Panc1 (cell line): ENCODE data around the gene P2RX2. TPM values are rescaled to one million over a fixed set of nuclear protein-coding genes. Genes with fewer than 3 reads are reported as not detected.

Source experiments
- ATAC-seq: fragments of 200-7000 bp; cut with Tn5 transposase; 2 replicates; pipeline ENCODE4 v1.9.1; 2020; ENCODE audit warnings: mild to moderate bottlenecking, moderate library complexity
- BruUV-seq: library from RNA; stranded (reverse); fragments of 400-500 nt; replicated peaks from 2 replicates; lab custom pipeline; 2021; lab: Mats Ljungman, UMichigan
- CTCF ChIA-PET: fragments of 300-600 bp; sonication (Branson Sonifier 250); formaldehyde crosslinking; loops from one replicate; lab custom pipeline; 2022; ENCODE audit warnings: antibody characterized with exemption; lab: Charles Lee
- POLR2A ChIA-PET: fragments of 300-600 bp; sonication (Branson Sonifier 250); formaldehyde crosslinking; loops from one replicate; lab custom pipeline; 2022; ENCODE audit warnings: antibody characterized with exemption; lab: Charles Lee
- DNase-seq: peaks from one replicate; pipeline ENCODE4 v3.0.0-alpha.2; 2010; ENCODE audit warnings: low read depth, low spot score
- H3K27ac ChIP-seq: 2 replicates; pipeline ENCODE4 v1.5.1; 2011; ENCODE audit warnings: mild to moderate bottlenecking, low read length, inconsistent platforms
- H3K27me3 ChIP-seq: fragments of 200-500 bp; sonication (Bioruptor generic); 2 replicates; pipeline ENCODE4 v1.6.0; 2014; ENCODE audit warnings: low read length, inconsistent platforms; ENCODE audit not compliant: control insufficient read depth, insufficient read depth
- H3K36me3 ChIP-seq: fragments of 200-500 bp; sonication (Bioruptor generic); 2 replicates; pipeline ENCODE4 v1.5.1; 2014; ENCODE audit warnings: inconsistent platforms, mild to moderate bottlenecking, low read length, moderate library complexity; ENCODE audit not compliant: control insufficient read depth, insufficient read depth
- H3K4me1 ChIP-seq: 2 replicates; pipeline ENCODE4 v1.5.1; 2011; ENCODE audit warnings: inconsistent platforms, mild to moderate bottlenecking, low read length, moderate library complexity; ENCODE audit not compliant: control insufficient read depth, insufficient read depth
- H3K4me3 ChIP-seq, 2 experiments: 2 replicates each; pipeline ENCODE4 v1.5.1; 2011 to 2012; ENCODE audit warnings: low read depth in 2 of 2, low read length in 2 of 2, mild to moderate bottlenecking in 2 of 2, inconsistent platforms in 1 of 2, moderate library complexity in 1 of 2
- H3K9me3 ChIP-seq: fragments of 200-500 bp; sonication (Bioruptor generic); 2 replicates; pipeline ENCODE4 v1.5.1; 2014; ENCODE audit warnings: low read depth, mild to moderate bottlenecking, inconsistent platforms, low read length, moderate library complexity; ENCODE audit not compliant: control insufficient read depth, insufficient read depth
- POLR2AphosphoS5 ChIP-seq: IDR thresholded peaks from 2 replicates; pipeline ENCODE4 v1.6.1; 2012; ENCODE audit warnings: mild to moderate bottlenecking, low read depth, low read length, moderate library complexity
- SIN3A ChIP-seq: IDR thresholded peaks from 2 replicates; pipeline ENCODE4 v1.6.1; 2012; ENCODE audit warnings: low read depth, mild to moderate bottlenecking, low read length, moderate library complexity, borderline replicate concordance; ENCODE audit not compliant: insufficient read depth
- TCF7L2 ChIP-seq: IDR thresholded peaks from 2 replicates; pipeline ENCODE4 v1.6.1; 2011; ENCODE audit warnings: mild to moderate bottlenecking, low read depth, low read length, inconsistent platforms
- in situ Hi-C: cut with HindIII; loops from 2 replicates; pipeline ENCODE4 v1.10.0; 2016; ENCODE audit warnings: low sequenced_read_pairs, low pct_unique_long_range_greater_than_20kb
- intact Hi-C: fragments of 100-400 bp; cut with micrococcal nuclease; formaldehyde crosslinking; loops from one replicate; pipeline ENCODE4 v1.10.0; 2022; ENCODE audit not compliant: unreplicated experiment
- total RNA-seq: library from RNA; stranded (reverse); gene quantifications from one replicate; pipeline ENCODE4 v1.2.1, GENCODE V29; 2021; ENCODE audit not compliant: unreplicated experiment
- TF ChIP-seq, protein P1 (sequence below): fragments of 450-650 bp; IDR thresholded peaks from 2 replicates; pipeline ENCODE4 v1.5.1; 2017; ENCODE audit warnings: mild to moderate bottlenecking
- TF ChIP-seq, protein P2 (sequence below), 2 experiments: IDR thresholded peaks; 2 replicates each; pipeline ENCODE4 v1.6.1; 2011 to 2012; ENCODE audit warnings: low read depth in 2 of 2, control low read depth in 1 of 2, low read length in 1 of 2, mild to moderate bottlenecking in 1 of 2, moderate library complexity in 1 of 2; ENCODE audit not compliant: insufficient read depth in 1 of 2

P2RX2 gene
- total RNA-seq, 1 experiment from 2014 or later, result 1.2 TPM

DNA sequence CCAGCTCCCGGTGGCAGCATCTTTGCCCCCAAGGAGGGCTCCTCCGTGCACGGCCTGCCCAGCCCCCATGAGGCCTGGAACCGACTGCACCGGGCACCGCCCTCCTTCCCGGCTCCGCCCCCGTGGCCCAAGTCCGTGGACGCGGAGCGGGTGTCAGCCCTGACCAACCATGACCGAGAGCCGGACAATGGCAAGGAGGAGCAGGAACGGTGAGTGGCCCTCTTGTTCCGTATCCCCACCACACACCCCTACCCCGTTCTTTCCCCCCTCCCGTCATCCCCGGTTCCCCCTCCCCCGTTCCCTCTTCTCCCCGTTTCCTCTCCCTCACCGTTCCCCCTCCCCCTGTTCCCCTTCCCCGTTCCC, 36.5 kb upstream of the P2RX2 start:
- Histone ChIP-seq H3K27ac (no peak overlapping the region), H3K36me3 (no peaks in the 10 kb centered on the region), H3K9me3 (no peaks in the 10 kb centered on the region), H3K27me3 (no peaks in the 10 kb centered on the region), H3K4me1 (no peaks in the 10 kb centered on the region), H3K4me3 (no peak overlapping the region)
- ChIA-PET POLR2A (no interaction called here), CTCF (no interaction called here)
- intact Hi-C loops (no loop called here), in situ Hi-C loops (no loop called here)
- TF ChIP-seq POLR2AphosphoS5 (no peak), SIN3A (no peak), TCF7L2 (no peak)
- TF ChIP-seq, protein P1, sequence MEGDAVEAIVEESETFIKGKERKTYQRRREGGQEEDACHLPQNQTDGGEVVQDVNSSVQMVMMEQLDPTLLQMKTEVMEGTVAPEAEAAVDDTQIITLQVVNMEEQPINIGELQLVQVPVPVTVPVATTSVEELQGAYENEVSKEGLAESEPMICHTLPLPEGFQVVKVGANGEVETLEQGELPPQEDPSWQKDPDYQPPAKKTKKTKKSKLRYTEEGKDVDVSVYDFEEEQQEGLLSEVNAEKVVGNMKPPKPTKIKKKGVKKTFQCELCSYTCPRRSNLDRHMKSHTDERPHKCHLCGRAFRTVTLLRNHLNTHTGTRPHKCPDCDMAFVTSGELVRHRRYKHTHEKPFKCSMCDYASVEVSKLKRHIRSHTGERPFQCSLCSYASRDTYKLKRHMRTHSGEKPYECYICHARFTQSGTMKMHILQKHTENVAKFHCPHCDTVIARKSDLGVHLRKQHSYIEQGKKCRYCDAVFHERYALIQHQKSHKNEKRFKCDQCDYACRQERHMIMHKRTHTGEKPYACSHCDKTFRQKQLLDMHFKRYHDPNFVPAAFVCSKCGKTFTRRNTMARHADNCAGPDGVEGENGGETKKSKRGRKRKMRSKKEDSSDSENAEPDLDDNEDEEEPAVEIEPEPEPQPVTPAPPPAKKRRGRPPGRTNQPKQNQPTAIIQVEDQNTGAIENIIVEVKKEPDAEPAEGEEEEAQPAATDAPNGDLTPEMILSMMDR, result no peak
- TF ChIP-seq, protein P2, sequence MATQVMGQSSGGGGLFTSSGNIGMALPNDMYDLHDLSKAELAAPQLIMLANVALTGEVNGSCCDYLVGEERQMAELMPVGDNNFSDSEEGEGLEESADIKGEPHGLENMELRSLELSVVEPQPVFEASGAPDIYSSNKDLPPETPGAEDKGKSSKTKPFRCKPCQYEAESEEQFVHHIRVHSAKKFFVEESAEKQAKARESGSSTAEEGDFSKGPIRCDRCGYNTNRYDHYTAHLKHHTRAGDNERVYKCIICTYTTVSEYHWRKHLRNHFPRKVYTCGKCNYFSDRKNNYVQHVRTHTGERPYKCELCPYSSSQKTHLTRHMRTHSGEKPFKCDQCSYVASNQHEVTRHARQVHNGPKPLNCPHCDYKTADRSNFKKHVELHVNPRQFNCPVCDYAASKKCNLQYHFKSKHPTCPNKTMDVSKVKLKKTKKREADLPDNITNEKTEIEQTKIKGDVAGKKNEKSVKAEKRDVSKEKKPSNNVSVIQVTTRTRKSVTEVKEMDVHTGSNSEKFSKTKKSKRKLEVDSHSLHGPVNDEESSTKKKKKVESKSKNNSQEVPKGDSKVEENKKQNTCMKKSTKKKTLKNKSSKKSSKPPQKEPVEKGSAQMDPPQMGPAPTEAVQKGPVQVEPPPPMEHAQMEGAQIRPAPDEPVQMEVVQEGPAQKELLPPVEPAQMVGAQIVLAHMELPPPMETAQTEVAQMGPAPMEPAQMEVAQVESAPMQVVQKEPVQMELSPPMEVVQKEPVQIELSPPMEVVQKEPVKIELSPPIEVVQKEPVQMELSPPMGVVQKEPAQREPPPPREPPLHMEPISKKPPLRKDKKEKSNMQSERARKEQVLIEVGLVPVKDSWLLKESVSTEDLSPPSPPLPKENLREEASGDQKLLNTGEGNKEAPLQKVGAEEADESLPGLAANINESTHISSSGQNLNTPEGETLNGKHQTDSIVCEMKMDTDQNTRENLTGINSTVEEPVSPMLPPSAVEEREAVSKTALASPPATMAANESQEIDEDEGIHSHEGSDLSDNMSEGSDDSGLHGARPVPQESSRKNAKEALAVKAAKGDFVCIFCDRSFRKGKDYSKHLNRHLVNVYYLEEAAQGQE (IDR thresholded peaks at IDR 0.05; ENCODE audit: insufficient read depth in 1 of 2, low read depth in 2 of 2, low read length in 1 of 2), result no peak
- no TSS peak for BruUV-seq
- no peak for ATAC-seq
- DNase-seq, result no peak

DNA sequence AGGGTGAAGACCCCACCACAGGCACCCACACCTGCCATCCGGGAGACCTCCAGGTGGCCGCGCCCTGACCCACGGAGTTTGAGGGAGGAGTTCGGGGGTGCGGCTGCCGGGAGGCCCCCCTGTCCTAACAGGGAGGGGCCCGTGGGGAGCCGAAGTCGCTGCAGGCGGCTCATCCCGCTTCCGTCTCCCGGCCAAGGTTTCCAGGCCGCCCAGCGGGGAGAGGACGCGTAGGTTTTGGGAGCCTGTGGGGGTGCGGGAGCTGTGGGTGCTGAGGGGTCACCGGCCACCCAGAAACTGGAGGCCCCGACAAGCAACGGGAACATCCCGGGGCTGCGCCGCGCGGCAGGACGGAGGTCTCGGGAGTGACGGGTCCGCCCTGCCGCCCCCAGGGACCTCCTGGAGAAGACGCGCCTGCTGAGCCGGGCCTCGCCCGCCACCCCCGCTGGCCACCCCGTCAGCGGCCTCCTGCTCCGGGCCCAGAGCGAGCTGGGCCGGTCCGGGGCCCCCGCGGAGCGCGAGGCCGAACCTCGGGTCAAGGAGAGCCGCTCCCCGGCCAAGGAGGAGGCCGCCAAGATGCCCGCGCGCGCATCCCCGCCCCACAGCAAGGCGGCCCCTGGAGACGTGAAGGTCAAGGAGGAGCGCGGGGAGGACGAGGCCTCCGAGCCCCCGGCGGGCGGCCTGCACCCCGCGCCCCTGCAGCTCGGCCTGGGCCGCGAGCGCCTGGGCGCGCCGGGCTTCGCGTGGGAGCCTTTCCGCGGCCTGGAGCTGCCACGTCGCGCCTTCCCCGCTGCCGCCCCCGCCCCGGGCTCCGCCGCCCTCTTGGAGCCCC, 35.8 kb upstream of the P2RX2 start:
- intact Hi-C loops, result no loop called here
- DNase-seq, result no peak
- Histone ChIP-seq H3K4me3 (no peak overlapping the region), H3K36me3 (no peaks in the 10 kb centered on the region), H3K4me1 (no peaks in the 10 kb centered on the region), H3K27me3 (no peaks in the 10 kb centered on the region), H3K27ac (no peak overlapping the region), H3K9me3 (no peaks in the 10 kb centered on the region)
- ChIA-PET POLR2A (no interaction called here), CTCF (no interaction called here)
- TF ChIP-seq, protein P2 (IDR thresholded peaks at IDR 0.05; ENCODE audit: insufficient read depth in 1 of 2, low read depth in 2 of 2, low read length in 1 of 2), result no peak
- no peak for TF ChIP-seq POLR2AphosphoS5
- no peak for TF ChIP-seq TCF7L2
- TF ChIP-seq, protein P1, result no peak
- TF ChIP-seq SIN3A, result no peak
- in situ Hi-C loops, result no loop called here
- no peak for ATAC-seq
- no TSS peak for BruUV-seq
